HG03439 (cell line): ENCODE data around the gene FCSK.
A peak's percentile ranks its signal among the peaks of the same experiment; 100 is the strongest.

ENCODE experiments used
- ATAC-seq: cut with Tn5 transposase; IDR thresholded peaks from one replicate; pipeline ENCODE4 v1.9.1; 2021; ENCODE audit warnings: mild to moderate bottlenecking, moderate library complexity; ENCODE audit not compliant: unreplicated experiment

FCSK gene

GRCh38 chr16:70522216-70523075 lies 68.1 kb downstream of the FCSK start:
- ATAC-seq, result no peak

- ATAC-seq, result peak; percentile 62
Observed at GRCh38 chr16:70523076-70523742, 68.8 kb downstream of the FCSK start, which contains the start of gene COG4. TSS of gene COG4 (minus strand) at chr16:70523554. CDS start at chr16:70523543, 11 bp downstream.

- peak; percentile 47 for ATAC-seq
Observed at GRCh38 chr16:70523743-70524398, 69.5 kb downstream of the FCSK start, which contains the start of gene SF3B3. TSS of gene SF3B3 (plus strand) at chr16:70523816. CDS start at chr16:70526657, 2,841 bp downstream.

DNA sequence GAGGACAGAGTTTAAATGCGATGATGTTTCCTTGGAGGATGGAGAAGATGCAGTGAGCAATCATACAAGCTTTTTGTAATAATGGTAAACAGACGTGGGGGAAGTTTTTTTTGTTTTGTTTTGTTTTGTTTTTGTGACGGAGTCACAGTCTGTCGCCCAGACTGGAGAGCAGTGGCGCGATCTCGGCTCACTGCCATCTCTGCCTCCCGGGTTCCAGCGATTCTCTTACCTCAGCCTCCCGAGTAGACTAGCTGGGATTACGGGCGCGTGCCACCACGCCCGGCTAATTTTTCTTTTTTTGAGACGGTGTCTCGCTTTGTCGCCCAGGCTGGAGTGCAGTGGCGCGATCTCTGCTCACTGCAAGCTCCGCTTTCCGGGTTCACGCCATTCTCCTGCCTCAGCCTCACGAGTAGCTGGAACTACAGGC lies 70.0 kb downstream of the FCSK start:
- ATAC-seq, result peak; percentile 4

DNA sequence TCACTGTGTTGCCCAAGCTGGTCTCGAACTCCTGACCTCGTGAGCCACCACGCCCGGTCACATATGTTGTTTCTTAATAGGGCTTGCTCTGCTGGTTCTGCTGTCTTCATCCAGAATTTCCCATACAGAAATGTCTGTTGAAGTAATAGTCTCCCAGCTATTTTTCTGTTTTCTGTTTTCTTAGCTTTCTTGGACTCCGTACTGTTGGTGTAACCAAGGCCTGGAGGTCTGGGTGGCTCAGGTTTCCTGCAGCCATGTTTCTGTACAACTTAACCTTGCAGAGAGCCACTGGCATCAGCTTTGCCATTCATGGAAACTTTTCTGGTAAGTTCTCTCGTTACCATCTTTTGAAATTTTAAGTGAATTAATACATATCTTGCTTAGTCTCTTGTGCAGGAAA lies 72.0 kb downstream of the FCSK start:
- ATAC-seq, result no peak

DNA sequence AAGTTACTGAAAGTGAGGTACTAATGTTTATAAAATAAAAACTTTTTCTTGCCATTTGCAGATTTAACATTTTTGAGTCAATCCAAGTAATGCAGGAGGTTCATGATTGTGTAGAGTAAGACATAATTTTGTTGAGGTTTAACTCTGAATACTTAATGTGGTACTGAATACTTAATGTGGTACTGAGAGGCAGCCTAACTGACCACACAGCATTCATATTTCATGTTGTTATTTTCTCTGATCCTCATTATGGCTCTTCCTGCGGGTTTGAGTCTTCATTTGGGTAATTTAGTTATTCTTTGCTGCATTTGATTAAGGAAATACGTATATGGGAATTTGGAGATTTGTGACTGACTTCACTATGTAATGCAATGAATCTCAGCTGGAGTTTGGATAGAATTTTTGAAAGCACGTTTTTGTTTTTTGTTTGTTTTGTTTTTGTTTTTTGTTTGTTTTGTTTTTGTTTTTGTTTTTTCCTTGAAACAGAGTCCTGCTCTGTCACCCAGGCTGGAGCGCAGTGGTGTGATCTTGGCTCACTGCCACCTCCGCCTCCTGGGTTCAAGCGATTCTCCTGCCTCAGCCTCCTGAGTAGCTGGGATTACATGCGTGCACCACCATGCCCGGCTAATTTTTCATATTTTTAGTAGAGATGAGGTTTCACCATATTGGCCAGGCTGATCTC lies 73.1 kb downstream of the FCSK start:
- ATAC-seq, result no peak

DNA sequence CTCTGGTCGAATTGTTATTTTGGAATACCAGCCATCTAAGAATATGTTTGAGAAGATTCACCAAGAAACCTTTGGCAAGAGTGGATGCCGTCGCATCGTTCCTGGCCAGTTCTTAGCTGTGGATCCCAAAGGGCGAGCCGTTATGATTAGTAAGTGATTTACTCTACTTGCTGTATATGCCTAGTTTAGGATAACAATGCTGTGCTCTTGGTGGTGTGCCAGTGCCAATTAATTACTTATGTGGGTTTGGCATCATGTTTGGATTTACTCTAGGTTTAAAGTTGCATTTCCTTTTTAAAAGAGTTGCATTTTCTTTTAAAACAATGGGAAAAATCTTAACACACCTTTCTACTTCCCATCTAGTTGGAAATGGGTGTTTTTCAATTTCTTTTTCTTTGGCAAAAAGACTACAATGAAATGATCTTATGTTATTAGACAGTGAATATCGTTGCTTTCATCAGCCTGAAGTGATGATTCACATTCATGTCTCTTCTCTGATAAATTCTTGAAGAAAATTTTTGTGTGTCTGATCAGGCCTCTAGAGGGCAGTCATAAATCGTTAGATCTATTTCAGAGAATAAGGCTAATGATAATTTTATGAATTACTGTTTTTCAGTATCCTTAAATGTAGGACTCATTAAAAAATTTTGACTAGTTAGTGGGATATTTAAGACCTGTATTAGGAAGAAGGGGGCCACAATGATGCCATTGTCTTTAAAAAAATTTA lies 74.8 kb downstream of the FCSK start:
- no peak for ATAC-seq
